Vagina (tissue), 2 donors: ENCODE results near the gene HSPA4L. TPM values are rescaled to one million over a fixed set of nuclear protein-coding genes. Genes with fewer than 3 reads are reported as not detected.

Source experiments
- DNase-seq, 2 donors: peaks; one replicate each; pipeline ENCODE4 v3.0.0-alpha.2; 2017; ENCODE audit errors: extremely low spot score in 2 of 2
- H3K27ac ChIP-seq: fragments of 200-600 bp; sonication (generic); one replicate; pipeline ENCODE4 v1.5.1; 2019
- H3K27me3 ChIP-seq: fragments of 200-600 bp; sonication (generic); one replicate; pipeline ENCODE4 v1.5.1; 2019
- H3K36me3 ChIP-seq, 2 donors: fragments of 200-600 bp; sonication (generic); one replicate each; pipeline ENCODE4 v1.5.1; 2017 to 2019
- H3K4me1 ChIP-seq: fragments of 200-600 bp; sonication (generic); one replicate; pipeline ENCODE4 v1.5.1; 2019
- H3K4me3 ChIP-seq, 2 donors: fragments of 200-600 bp; sonication (generic); 1 replicate in 1 of 2; 2 replicates in 1 of 2; pipeline ENCODE4 v1.5.1; 2016 to 2019
- H3K9me3 ChIP-seq: fragments of 200-600 bp; sonication (generic); one replicate; pipeline ENCODE4 v1.5.1; 2019
- POLR2A ChIP-seq, 2 donors: fragments of 450-650 bp; IDR thresholded peaks; one replicate each; pipeline ENCODE4 v1.6.1; 2017; ENCODE audit warnings: antibody characterized with exemption in 2 of 2, mild to moderate bottlenecking in 2 of 2, moderate library complexity in 2 of 2
- POLR2AphosphoS5 ChIP-seq, 2 donors: sonication (generic); formaldehyde crosslinking; IDR thresholded peaks; one replicate each; pipeline ENCODE4 v1.9.0; 2017; ENCODE audit warnings: antibody characterized with exemption in 2 of 2, mild to moderate bottlenecking in 2 of 2, low read depth in 1 of 2; ENCODE audit not compliant: insufficient read depth in 1 of 2
- intact Hi-C: fragments of 100-400 bp; cut with DNase I; formaldehyde crosslinking; loops from one replicate; pipeline ENCODE4 v1.15.1; 2023
- total RNA-seq: library from RNA; depleted of rRNA; stranded (reverse); fragments of >200 nt; gene quantifications from one replicate; pipeline ENCODE4 v1.2.3, GENCODE V29; 2016
- TF ChIP-seq, protein P1 (sequence below), 3 experiments: fragments of 450-650 bp in 2 of 3; fragments of 200-600 bp in 1 of 3; sonication (generic) in 1 of 3; IDR thresholded peaks; one replicate each; pipeline ENCODE4 v1.5.1; 2017 to 2019; ENCODE audit warnings: antibody characterized with exemption in 3 of 3, mild to moderate bottlenecking in 2 of 3, moderate library complexity in 2 of 3

The HSPA4L gene
- total RNA-seq, 1 donor from 2014 or later, result 14.2 TPM

DNA sequence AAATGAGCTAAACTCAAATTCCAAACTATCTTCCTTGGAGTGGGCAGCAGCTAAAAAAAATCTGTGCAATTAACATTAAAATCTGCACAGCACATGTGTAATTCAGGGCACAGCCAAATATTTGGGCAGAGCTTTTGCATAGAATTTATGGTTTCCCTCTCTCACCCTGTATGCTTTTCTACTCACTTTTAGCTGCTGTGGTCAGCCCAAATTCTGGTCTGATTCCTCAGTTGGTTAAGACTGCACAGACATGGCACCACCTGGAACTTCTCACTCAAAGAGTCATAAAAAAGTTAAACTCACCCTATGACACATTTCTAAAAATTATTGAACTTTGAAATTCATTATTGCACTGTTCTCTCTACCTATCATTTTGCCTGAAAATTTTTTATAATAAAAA is 93.7 kb downstream of the HSPA4L start:
- H3K9me3 ChIP-seq, result no peaks in the 10 kb centered on the region
- no peak for TF ChIP-seq POLR2AphosphoS5 (IDR thresholded peaks at IDR 0.05; ENCODE audit: insufficient read depth in 1 of 2, low read depth in 1 of 2)
- TF ChIP-seq, protein P1, sequence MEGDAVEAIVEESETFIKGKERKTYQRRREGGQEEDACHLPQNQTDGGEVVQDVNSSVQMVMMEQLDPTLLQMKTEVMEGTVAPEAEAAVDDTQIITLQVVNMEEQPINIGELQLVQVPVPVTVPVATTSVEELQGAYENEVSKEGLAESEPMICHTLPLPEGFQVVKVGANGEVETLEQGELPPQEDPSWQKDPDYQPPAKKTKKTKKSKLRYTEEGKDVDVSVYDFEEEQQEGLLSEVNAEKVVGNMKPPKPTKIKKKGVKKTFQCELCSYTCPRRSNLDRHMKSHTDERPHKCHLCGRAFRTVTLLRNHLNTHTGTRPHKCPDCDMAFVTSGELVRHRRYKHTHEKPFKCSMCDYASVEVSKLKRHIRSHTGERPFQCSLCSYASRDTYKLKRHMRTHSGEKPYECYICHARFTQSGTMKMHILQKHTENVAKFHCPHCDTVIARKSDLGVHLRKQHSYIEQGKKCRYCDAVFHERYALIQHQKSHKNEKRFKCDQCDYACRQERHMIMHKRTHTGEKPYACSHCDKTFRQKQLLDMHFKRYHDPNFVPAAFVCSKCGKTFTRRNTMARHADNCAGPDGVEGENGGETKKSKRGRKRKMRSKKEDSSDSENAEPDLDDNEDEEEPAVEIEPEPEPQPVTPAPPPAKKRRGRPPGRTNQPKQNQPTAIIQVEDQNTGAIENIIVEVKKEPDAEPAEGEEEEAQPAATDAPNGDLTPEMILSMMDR (IDR thresholded peaks at IDR 0.05), result no peak
- TF ChIP-seq POLR2A (IDR thresholded peaks at IDR 0.05), result no peak
- peaks cover 15% of the 10 kb centered on the region for H3K4me1 ChIP-seq
- intact Hi-C loops, result no loop called here
- no peaks in the 10 kb centered on the region for H3K27me3 ChIP-seq
- H3K27ac ChIP-seq, result no peak overlapping the region
- DNase-seq, result no peak
- no peak overlapping the region for H3K4me3 ChIP-seq
- no peaks in the 10 kb centered on the region for H3K36me3 ChIP-seq

DNA sequence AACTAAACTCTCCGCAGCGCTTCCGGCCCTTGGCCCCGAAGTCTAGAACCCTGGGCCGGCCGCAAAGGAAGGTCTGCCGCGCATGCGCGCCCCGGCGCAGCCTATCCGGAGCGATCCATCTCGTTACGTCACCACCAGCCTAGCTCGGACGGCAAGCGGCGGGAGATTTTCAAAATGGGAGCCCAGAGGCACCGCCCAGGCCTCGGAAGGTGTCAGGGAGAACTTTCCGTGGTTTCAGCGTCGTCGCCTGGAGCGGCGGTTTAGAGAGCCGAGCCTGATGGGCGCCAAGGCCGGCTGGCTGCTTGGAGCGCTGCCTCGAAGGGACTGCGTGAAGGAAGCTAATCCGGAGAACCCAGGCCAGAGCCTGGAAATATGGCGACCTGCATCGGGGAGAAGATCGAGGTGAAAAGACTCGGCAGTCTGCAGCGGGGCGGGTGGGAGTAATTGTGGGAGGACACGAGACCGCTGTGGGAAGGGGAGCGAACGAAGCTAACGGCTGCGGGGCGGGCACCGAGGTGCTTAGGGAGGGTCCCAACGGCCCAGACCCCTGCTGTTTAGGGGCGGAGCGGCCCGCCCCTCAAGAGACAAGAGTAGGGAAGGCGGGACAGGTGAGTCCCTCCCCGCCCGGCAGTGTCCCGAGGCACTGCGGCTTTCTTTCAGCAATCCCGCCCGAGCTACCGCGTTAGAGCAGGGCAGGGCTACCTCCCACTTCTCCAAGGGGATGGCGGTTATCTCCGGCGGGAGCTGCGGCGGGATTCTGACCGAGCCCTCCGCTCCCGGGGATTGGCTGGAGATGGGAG is 98.8 kb downstream of the HSPA4L start, which contains the start of gene PLK4:
TSS of gene PLK4 (plus strand) at position 131 of the 800 bp plus-strand sequence. CDS start at position 373, 242 bp downstream.
- Histone ChIP-seq H3K36me3 (no peaks in the 10 kb centered on the region), H3K9me3 (no peaks in the 10 kb centered on the region), H3K4me1 (peaks cover 14% of the 10 kb centered on the region), H3K27ac (peak within 1 kb of the TSS; percentile 83), H3K4me3 (peak within 1 kb of the TSS; percentile 78 to 97), H3K27me3 (no peaks in the 10 kb centered on the region)
- peak; percentile 94 to 98 for DNase-seq
- peak; percentile 77 to 93 for TF ChIP-seq POLR2AphosphoS5 (IDR thresholded peaks at IDR 0.05; ENCODE audit: insufficient read depth in 1 of 2, low read depth in 1 of 2)
- TF ChIP-seq POLR2A (IDR thresholded peaks at IDR 0.05), result peak in 1 of 2 donors; percentile 39
- TF ChIP-seq, protein P1 (IDR thresholded peaks at IDR 0.05), result no peak
- intact Hi-C loops, result no loop called here

DNA sequence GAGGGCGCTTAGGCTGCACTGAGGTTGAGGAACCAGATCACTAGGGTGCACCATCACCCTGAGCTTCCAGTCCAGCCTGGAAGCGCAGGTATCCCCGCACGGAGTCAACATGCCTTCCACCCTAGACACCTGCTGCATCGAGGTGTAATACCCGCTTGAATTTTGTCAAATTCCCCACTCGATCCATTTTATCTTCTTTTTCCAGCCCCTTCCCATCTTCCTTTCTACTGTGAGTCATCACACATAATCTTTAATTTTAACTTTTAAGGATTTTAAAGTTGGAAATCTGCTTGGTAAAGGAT is 99.4 kb downstream of the HSPA4L start:
- TF ChIP-seq, protein P1 (IDR thresholded peaks at IDR 0.05), result no peak
- TF ChIP-seq POLR2AphosphoS5 (IDR thresholded peaks at IDR 0.05; ENCODE audit: insufficient read depth in 1 of 2, low read depth in 1 of 2) (no peak), POLR2A (IDR thresholded peaks at IDR 0.05) (no peak)
- Histone ChIP-seq H3K4me3 (peak overlapping the region; percentile 78 to 97), H3K27ac (no peak overlapping the region), H3K36me3 (no peaks in the 10 kb centered on the region), H3K4me1 (peaks cover 14% of the 10 kb centered on the region), H3K27me3 (no peaks in the 10 kb centered on the region), H3K9me3 (no peaks in the 10 kb centered on the region)
- intact Hi-C loops, result no loop called here
- DNase-seq, result no peak

DNA sequence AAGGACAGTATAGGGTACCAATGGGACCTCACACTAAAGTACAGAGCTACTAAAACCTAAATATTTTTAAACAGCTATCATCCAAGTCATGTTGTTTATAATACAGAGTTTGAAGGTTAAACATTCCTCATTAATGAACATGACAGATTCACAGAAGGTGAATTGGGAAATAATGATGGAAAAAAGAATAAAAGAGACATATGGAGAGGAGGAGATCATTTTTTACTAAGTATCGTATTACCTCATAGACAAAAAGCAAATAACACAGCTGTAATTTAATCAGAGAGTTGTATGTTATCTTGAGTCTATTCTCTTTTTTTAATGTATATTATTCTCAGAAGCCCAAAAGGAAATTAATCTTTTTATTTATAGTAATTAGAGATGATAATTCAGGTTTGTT is 106.4 kb downstream of the HSPA4L start:
- no peak for DNase-seq
- Histone ChIP-seq H3K4me1 (no peaks in the 10 kb centered on the region), H3K9me3 (no peaks in the 10 kb centered on the region), H3K36me3 (no peaks in the 10 kb centered on the region), H3K4me3 (no peak overlapping the region), H3K27me3 (no peaks in the 10 kb centered on the region), H3K27ac (no peak overlapping the region)
- TF ChIP-seq, protein P1 (IDR thresholded peaks at IDR 0.05), result no peak
- TF ChIP-seq POLR2A (IDR thresholded peaks at IDR 0.05) (no peak), POLR2AphosphoS5 (IDR thresholded peaks at IDR 0.05; ENCODE audit: insufficient read depth in 1 of 2, low read depth in 1 of 2) (no peak)
- intact Hi-C loops, result no loop called here

GRCh38 chr4:127889903-127890302 is 107.8 kb downstream of the HSPA4L start:
- Histone ChIP-seq H3K27ac (no peak overlapping the region), H3K4me1 (no peaks in the 10 kb centered on the region), H3K4me3 (no peak overlapping the region), H3K27me3 (no peaks in the 10 kb centered on the region), H3K9me3 (no peaks in the 10 kb centered on the region), H3K36me3 (no peaks in the 10 kb centered on the region)
- intact Hi-C loops, result no loop called here
- TF ChIP-seq POLR2AphosphoS5 (IDR thresholded peaks at IDR 0.05; ENCODE audit: insufficient read depth in 1 of 2, low read depth in 1 of 2) (no peak), POLR2A (IDR thresholded peaks at IDR 0.05) (no peak)
- TF ChIP-seq, protein P1 (IDR thresholded peaks at IDR 0.05), result no peak
- no peak for DNase-seq
